GM18868 (cell line): ENCODE results near the gene CDC37L1.

Source experiments
- ATAC-seq: cut with Tn5 transposase; IDR thresholded peaks from one replicate; pipeline ENCODE4 v1.9.1; 2021; ENCODE audit warnings: mild to moderate bottlenecking, moderate library complexity; ENCODE audit not compliant: unreplicated experiment

CDC37L1 gene

DNA sequence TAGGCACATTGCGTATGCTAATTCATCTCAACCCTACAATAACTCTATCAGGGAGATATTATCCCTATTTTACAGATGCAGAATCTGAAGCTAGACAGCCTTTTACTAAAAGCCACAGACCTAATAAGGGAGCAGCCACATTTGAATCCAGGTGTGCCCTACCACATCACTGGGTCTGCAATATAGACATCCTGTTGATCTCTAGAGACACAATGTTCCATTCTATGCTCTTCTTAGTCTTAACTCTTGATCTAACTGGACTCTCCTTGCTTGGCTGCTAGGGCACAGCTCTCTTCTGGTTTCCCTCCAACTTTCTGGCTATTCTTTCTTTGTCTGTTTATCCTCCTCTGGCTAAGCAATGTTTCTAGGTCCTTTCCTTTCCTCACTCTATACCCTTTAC is 11.7 kb upstream of the CDC37L1 start:
- no peak for ATAC-seq

DNA sequence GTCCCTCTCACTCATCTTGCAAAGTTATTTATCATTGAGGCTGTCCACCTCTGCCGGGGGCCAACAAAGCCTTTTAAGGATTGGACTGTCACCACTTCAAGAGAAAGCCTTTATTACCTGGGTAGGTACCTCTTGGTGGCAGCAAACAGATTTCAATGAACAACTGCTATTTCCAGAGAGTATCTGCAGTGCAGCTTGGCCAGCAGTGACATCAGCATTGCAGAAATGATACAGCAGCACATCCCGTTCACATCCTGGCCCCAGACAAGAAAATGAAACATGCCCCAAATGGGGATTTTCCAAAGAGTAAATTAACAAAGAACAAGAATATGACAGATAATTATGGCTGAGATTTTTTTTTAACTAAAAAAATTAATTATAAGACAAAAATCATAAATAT is 10.8 kb upstream of the CDC37L1 start:
- ATAC-seq = no peak

DNA sequence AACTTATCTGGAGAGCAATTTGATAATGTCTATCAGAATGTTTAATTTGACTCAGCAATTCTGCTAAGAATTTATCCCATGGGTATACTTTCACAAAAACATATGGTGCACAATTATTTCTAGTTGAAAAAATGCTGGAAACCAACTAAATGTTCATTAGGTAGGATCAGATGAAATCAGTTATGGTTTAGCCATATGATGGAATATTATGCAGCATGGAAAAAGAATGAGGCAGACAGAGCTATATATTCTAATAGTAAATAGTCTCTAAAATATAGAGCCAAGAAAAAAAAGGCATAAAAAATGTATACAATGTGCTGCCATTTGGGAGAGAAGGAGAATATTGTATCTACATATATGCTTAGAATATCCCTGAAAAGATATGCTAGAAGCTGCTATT is 9.5 kb upstream of the CDC37L1 start:
- no peak for ATAC-seq

GRCh38 chr9:4670591-4670990 is 8.8 kb upstream of the CDC37L1 start:
- ATAC-seq = no peak

- ATAC-seq = no peak
Measured at GRCh38 chr9:4671737-4672136, 7.6 kb upstream of the CDC37L1 start.

DNA sequence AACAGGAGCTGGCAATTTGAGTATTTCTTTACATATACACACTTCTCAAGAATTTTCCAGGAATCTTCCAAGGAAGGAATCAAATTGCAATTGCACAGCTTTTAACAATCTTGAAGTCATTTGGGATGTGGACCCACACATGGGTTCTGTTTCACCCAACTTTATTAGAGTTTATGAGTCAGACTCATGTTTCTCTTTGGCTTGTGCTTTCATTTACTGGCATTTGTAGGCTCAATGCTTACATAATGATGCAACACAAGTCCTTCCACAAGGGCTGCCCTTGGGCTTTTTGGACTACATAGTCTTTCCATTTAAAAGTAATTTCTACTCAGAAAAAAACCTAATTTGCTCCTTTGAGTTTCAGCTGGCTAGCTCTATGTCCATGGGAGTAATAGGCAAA is 4.6 kb upstream of the CDC37L1 start:
- ATAC-seq = no peak

GRCh38 chr9:4677392-4677791 is 2.0 kb upstream of the CDC37L1 start:
- ATAC-seq = no peak

- ATAC-seq = peak; percentile 3
Measured at GRCh38 chr9:4678679-4679267, 596 bp upstream of the CDC37L1 start.

DNA sequence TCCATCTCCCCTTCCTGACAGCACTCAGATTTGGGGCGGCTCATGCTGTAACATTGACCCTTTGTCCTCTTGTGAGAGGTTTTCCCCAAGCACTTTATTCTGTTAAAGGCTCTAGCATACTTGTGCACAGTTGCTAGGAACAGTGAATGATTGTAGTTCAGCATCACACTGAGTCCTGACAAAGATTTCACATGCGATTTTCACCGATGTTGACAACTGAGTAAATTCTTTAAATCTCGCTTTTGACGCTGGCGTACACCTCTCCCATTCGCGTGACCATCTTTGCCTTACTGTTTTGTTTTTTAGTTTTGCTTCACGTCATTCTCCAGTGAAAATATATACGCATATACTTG is 780 bp downstream of the CDC37L1 start:
- ATAC-seq = no peak

GRCh38 chr9:4680750-4681149 is 1.4 kb downstream of the CDC37L1 start:
- ATAC-seq = no peak

GRCh38 chr9:4684820-4685219 is 5.5 kb downstream of the CDC37L1 start:
- no peak for ATAC-seq

DNA sequence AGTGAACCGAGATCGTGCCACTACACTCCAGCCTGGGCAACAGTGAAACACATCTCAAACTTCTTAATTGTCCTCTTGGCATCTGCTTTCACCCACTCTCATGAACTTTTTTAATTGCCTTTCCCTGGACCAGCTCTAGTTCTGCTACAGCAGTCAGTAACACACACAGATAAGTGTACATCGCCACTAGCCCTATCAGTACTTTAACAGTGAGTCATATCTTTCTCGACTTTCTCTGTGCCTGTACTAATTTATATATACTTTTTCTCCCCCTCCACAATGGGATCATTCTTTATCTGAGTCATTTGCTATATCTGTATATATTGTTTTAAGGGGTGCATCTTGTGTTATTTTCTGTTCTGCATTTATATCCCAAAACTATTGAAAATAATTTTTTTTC is 6.7 kb downstream of the CDC37L1 start:
- ATAC-seq = no peak

DNA sequence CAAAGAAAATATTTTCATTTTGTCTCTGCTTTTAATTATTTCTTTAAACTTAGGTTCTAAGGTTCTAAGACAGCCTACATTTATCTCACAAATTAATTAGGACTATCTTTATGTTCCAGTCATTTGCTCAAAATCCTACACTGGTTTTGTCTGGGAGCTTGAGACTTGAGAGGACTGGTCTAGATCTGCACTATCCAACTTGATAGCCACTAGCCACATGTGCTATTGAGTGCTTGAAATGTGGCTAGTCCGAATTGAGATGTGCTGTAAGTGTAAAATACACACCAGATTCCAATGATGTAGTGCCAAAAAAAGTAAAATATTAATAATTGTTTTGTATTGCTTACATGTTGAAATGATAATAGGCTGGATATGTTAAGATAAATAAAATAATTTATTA is 7.2 kb downstream of the CDC37L1 start:
- no peak for ATAC-seq

DNA sequence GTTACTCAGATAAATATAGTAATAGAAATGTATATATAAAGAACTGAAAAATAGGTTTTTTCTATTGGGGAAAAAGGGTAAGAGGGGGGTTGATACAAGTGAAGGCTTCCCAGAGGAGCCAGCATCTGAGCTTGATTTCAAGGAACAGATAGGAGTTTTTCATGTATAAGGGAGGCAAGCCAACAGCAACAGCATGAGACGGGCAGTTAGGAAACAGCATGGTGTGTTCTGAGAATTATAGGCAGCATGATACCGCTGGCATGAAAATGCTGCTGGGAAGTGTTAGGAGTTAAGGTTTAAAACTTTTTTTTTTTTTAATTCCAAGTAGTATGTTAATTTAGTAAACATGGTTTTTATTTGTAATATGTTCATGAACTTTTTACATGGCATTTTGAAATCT is 9.7 kb downstream of the CDC37L1 start:
- ATAC-seq = no peak

- ATAC-seq = peak; percentile 70
Measured at GRCh38 chr9:4689687-4690104, 10.3 kb downstream of the CDC37L1 start.

GRCh38 chr9:4690144-4690543 is 10.8 kb downstream of the CDC37L1 start:
- ATAC-seq = peak; percentile 84

- ATAC-seq = no peak
Measured at GRCh38 chr9:4691795-4692194, 12.4 kb downstream of the CDC37L1 start.

DNA sequence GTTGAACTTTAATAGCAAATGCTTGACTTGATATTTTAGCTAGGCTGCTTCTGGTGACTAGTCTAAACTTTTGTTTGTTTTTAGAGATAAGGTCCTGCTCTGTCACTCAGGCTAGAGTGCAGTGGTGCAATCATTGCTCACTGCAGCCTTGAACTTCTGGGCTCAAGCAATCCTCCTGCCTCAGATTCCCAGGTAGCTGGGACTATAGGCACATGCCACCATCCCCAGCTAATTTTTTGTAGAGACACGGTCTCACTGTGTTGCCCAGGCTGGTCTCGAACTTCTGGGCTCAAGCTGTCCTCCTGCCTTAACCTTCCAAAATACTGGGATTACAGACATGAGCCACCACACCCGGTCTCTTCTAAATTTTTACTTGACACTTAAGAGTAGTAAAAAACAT is 20.7 kb downstream of the CDC37L1 start:
- no peak for ATAC-seq

GRCh38 chr9:4700932-4701331 is 21.6 kb downstream of the CDC37L1 start:
- ATAC-seq = no peak

GRCh38 chr9:4701526-4701925 is 22.2 kb downstream of the CDC37L1 start:
- ATAC-seq = no peak

DNA sequence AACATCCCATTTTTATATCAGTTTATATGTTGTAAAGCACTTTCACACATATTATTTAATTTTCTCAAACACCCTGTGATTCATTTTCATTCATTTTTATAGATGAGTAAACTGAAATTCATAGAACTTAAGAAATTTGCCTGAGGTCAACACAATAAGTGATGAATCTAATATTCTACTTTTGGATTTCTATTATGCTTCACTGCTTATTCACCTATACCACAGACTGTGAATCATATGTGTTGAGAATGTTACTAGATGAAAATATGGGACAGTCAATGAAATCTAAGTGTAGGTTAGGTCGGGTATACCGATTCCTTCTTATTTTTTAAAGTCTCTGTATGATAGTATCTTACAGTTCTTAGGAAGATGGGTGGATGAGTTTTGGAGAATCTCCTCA is 24.8 kb downstream of the CDC37L1 start:
- no peak for ATAC-seq

DNA sequence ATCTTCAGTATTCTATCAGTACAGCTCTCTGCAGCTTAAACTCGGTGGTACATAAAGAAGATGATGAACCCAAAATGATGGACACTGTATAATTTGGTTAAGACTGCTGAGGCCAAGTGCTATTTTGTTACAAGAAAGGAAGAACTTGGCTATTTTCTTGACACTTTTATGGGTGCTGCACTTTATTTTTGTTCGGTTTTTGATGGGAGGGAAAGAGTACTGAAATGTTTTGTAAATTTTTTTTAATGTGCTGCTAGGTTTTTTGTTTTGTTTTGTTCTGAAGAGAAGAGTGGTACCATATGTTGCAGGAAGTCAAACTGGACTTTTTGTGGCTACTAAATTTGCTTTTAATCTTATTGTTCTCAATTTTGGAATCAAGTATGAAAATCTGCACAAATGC is 26.7 kb downstream of the CDC37L1 start:
- ATAC-seq = no peak

- ATAC-seq = no peak
Measured at GRCh38 chr9:4706971-4707622, 27.7 kb downstream of the CDC37L1 start.
